Karpas-422 (cell line): ENCODE measurements around the gene PXDN. TPM values are rescaled to one million over a fixed set of nuclear protein-coding genes. Genes with fewer than 3 reads are reported as not detected.
"Not testable (repeated sequence)": the region's sequence is repeated elsewhere in the genome, so short reads cannot be mapped to it uniquely, and the experiment has no call there.

ENCODE experiments used
- DNase-seq: peaks from one replicate; pipeline ENCODE4 v3.0.0-alpha.2; 2015
- H2AFZ ChIP-seq: fragments of 200-600 bp; sonication (generic); 2 replicates; pipeline ENCODE4 v1.6.1; 2014; ENCODE audit warnings: antibody characterized with exemption, low read length, mixed read lengths
- H3K27ac ChIP-seq: fragments of 200-600 bp; sonication (generic); 2 replicates; pipeline ENCODE4 v1.5.1; 2014; ENCODE audit warnings: mild to moderate bottlenecking, low read length, moderate library complexity
- H3K27me3 ChIP-seq: fragments of 200-600 bp; sonication (generic); 2 replicates; pipeline ENCODE4 v1.6.1; 2014; ENCODE audit warnings: low read length, mixed read lengths
- H3K36me3 ChIP-seq: fragments of 200-600 bp; sonication (generic); 2 replicates; pipeline ENCODE4 v1.6.1; 2014; ENCODE audit warnings: low read length, mixed read lengths; ENCODE audit not compliant: insufficient read depth
- H3K4me1 ChIP-seq: fragments of 200-600 bp; sonication (generic); 2 replicates; pipeline ENCODE4 v1.6.1; 2014; ENCODE audit warnings: mild to moderate bottlenecking, low read length, mixed read lengths
- H3K4me2 ChIP-seq: fragments of 200-600 bp; sonication (generic); 2 replicates; pipeline ENCODE4 v1.6.1; 2014; ENCODE audit warnings: low read length, low read depth, mild to moderate bottlenecking; ENCODE audit not compliant: poor library complexity, severe bottlenecking
- H3K4me3 ChIP-seq: fragments of 200-600 bp; sonication (generic); 2 replicates; pipeline ENCODE4 v1.5.1; 2014; ENCODE audit warnings: mild to moderate bottlenecking, antibody characterized with exemption, low read length, mixed read lengths
- H3K79me2 ChIP-seq: fragments of 200-600 bp; sonication (generic); 2 replicates; pipeline ENCODE4 v1.6.1; 2014; ENCODE audit warnings: mild to moderate bottlenecking, low read length, mixed read lengths
- H3K9ac ChIP-seq: fragments of 200-600 bp; sonication (generic); 2 replicates; pipeline ENCODE4 v1.6.0; 2014; ENCODE audit warnings: low read length
- H3K9me2 ChIP-seq: fragments of 200-600 bp; sonication (generic), shearing (Covaris generic); replicated peaks from 2 replicates; pipeline ENCODE4 v1.6.0; 2014; ENCODE audit warnings: mild to moderate bottlenecking, low read length, moderate library complexity; ENCODE audit not compliant: insufficient read depth
- H3K9me3 ChIP-seq: fragments of 300-700, 200-600 bp; sonication (generic); 2 replicates; pipeline ENCODE4 v1.6.1; 2014; ENCODE audit warnings: low read length, mixed read lengths
- H4K20me1 ChIP-seq: fragments of 200-600 bp; sonication (generic); 2 replicates; pipeline ENCODE4 v1.6.1; 2014; ENCODE audit warnings: mild to moderate bottlenecking, antibody characterized with exemption, low read length, low read depth; ENCODE audit not compliant: insufficient read depth
- total RNA-seq: library from RNA; depleted of rRNA; stranded (reverse); fragments of >200 nt; shearing (Covaris generic); gene quantifications from 2 replicates; pipeline ENCODE4 v1.2.3, GENCODE V29; 2014; ENCODE audit warnings: low replicate concordance

Gene PXDN
- total RNA-seq, 1 experiment from 2014 or later: not detected

DNA sequence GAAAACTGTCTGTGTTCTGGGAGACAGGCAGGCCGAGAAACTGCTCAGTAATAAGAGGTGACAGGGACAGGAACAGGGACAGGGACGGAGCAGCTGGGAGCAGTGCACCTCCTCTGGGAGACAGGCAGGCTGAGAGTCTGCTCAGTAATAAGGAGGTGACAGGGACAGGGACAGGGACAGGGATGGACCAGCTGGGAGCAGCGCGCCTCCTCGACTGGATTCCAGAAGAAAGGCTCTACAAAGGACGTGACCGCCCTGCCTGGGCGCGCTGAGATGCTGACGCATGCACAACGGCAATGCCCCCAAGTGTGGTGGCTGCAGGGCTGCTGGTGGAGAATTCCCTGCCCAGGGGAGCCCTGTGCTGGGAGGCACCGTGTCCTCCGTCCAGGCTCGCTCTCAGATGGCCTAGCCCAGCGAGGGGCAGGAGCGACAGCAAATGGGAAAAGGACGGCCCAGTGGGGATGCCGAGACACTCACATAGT lies 44.2 kb upstream of the PXDN start:
- DNase-seq: no peak
- H3K9me2 ChIP-seq: no peaks in the 10 kb centered on the region
- no peak overlapping the region for H3K9ac ChIP-seq
- no peaks in the 10 kb centered on the region for H3K4me1 ChIP-seq
- H3K27ac ChIP-seq: no peak overlapping the region
- no peak overlapping the region for H2AFZ ChIP-seq
- no peaks in the 10 kb centered on the region for H3K36me3 ChIP-seq
- no peaks in the 10 kb centered on the region for H3K79me2 ChIP-seq
- no peak overlapping the region for H3K4me3 ChIP-seq
- no peak overlapping the region for H3K4me2 ChIP-seq
- no peaks in the 10 kb centered on the region for H3K9me3 ChIP-seq
- H3K27me3 ChIP-seq: no peaks in the 10 kb centered on the region
- H4K20me1 ChIP-seq: no peaks in the 10 kb centered on the region

DNA sequence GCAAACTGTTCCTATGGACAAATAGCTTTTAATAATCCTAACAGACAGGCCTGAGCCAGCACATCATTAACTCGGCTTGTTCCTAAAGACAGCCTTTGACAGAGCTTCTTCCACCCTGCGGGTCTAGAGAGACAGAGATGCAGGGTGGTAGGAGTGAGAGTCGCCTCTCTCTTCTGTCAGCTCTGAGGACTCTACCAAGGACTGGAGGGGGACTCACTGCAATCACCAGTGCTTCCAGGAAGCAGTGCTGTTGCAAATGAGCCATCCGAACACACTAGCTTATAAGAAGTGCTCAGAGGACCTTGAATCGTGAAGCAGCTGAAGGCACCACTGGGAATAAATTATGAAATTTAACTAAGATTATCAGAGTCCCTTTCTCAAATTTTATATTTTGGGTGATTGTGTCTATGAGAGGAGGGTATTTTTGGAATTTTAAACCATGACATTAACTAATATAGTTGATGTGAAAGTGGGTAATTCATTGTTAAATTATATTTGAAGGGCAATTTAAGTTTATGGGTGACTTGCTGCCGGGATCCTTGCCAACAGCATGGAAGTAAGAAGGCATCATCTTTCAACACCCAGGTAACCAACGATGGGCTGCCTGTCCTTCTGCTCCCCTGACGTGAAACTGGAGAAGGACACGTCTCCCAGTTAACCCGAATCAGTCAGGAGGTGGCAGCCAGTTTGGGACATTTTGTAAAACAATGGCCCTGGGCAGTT lies 43.6 kb upstream of the PXDN start:
- no peaks in the 10 kb centered on the region for H4K20me1 ChIP-seq
- no peak overlapping the region for H2AFZ ChIP-seq
- H3K9me3 ChIP-seq: no peaks in the 10 kb centered on the region
- H3K79me2 ChIP-seq: no peaks in the 10 kb centered on the region
- no peaks in the 10 kb centered on the region for H3K36me3 ChIP-seq
- H3K9me2 ChIP-seq: no peaks in the 10 kb centered on the region
- H3K27me3 ChIP-seq: no peaks in the 10 kb centered on the region
- H3K4me3 ChIP-seq: no peak overlapping the region
- no peak for DNase-seq
- H3K4me1 ChIP-seq: no peaks in the 10 kb centered on the region
- no peak overlapping the region for H3K9ac ChIP-seq
- no peak overlapping the region for H3K4me2 ChIP-seq
- H3K27ac ChIP-seq: no peak overlapping the region

DNA sequence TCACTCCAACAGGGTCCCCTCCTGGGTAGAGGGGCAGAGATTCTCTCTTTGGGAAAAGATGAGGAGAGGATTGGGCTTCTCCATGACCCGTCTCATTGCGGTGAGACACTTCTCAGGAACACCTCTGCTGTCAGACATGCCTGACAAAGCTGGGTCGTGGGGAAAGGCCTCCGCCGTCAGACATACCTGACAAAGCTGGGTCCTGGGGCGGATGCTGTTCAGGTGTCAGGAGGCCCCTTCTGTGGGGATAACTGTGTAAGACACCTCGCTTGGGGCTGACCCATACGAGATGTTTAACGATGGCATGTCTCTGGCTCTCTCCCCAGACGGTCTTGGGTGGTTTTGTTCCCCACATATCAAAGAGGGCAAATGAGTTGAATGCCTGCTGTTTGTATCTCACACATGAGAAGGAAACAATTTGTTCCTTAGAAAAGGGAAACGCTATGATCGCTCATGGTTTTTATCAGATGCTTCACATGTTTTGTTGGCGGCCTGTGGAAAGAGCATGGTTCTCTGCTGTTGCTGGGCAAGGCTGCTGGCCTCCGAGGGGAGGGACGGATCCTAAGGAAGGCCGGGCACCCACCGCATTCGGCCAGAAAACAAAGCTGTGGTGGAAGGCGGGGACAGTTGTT lies 40.8 kb upstream of the PXDN start:
- H2AFZ ChIP-seq: no peak overlapping the region
- H3K79me2 ChIP-seq: no peaks in the 10 kb centered on the region
- no peaks in the 10 kb centered on the region for H3K9me3 ChIP-seq
- H3K9ac ChIP-seq: no peak overlapping the region
- no peaks in the 10 kb centered on the region for H4K20me1 ChIP-seq
- no peaks in the 10 kb centered on the region for H3K4me1 ChIP-seq
- no peak overlapping the region for H3K4me2 ChIP-seq
- no peak for DNase-seq
- H3K36me3 ChIP-seq: no peaks in the 10 kb centered on the region
- no peak overlapping the region for H3K27ac ChIP-seq
- no peaks in the 10 kb centered on the region for H3K27me3 ChIP-seq
- H3K4me3 ChIP-seq: no peak overlapping the region
- no peaks in the 10 kb centered on the region for H3K9me2 ChIP-seq

DNA sequence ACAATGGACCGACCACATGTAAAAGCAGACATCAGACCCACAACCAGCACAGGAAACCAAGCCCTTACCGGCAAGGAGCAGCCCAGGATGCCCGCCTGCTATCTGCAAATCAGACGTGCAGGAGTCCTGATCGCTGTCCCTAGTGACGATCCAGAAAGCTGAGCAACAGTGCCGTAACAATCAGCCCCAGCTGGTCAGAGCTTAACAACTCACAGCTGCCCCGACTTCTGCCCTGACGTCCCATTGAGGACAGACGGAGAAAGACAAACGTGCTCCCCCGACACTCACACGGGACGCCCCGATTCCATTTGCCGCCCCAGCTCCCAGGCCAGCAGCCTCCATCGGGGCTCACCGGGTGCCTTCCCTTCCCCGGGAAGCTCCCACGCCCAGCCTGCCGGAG lies 39.8 kb upstream of the PXDN start:
- Histone ChIP-seq H3K4me1 (no peaks in the 10 kb centered on the region), H3K27me3 (no peaks in the 10 kb centered on the region), H3K9ac (no peak overlapping the region), H3K4me2 (no peak overlapping the region), H3K9me3 (no peaks in the 10 kb centered on the region), H3K9me2 (no peaks in the 10 kb centered on the region), H3K36me3 (no peaks in the 10 kb centered on the region), H4K20me1 (no peaks in the 10 kb centered on the region), H3K27ac (no peak overlapping the region), H2AFZ (no peak overlapping the region), H3K4me3 (no peak overlapping the region), H3K79me2 (no peaks in the 10 kb centered on the region)
- no peak for DNase-seq

DNA sequence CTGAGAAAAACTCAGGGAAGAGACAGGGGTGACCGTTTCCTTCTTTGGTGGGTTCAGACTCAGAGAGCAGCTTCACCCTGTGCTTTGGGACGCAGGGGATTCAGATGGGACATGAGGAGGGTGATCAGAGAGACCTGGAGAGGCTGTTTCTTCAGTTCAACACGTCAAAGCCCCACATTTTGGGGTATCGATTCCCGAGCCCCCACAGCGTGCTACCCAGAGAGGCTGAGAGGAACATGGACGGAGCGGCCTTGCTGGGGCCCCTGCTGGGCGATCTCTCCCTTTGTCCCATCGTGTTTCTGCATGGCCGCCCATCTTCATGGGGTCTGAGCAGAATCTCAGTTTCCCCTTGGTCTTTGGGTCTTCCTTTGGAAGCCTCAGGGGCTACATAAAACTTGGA lies 38.2 kb upstream of the PXDN start:
- Histone ChIP-seq H3K27me3 (no peaks in the 10 kb centered on the region), H2AFZ (no peak overlapping the region), H3K9me3 (no peaks in the 10 kb centered on the region), H3K4me1 (peaks cover 6% of the 10 kb centered on the region), H3K27ac (no peak overlapping the region), H3K9ac (no peak overlapping the region), H4K20me1 (no peaks in the 10 kb centered on the region), H3K9me2 (no peaks in the 10 kb centered on the region), H3K4me3 (no peak overlapping the region), H3K36me3 (no peaks in the 10 kb centered on the region), H3K4me2 (no peak overlapping the region), H3K79me2 (no peaks in the 10 kb centered on the region)
- DNase-seq: no peak

DNA sequence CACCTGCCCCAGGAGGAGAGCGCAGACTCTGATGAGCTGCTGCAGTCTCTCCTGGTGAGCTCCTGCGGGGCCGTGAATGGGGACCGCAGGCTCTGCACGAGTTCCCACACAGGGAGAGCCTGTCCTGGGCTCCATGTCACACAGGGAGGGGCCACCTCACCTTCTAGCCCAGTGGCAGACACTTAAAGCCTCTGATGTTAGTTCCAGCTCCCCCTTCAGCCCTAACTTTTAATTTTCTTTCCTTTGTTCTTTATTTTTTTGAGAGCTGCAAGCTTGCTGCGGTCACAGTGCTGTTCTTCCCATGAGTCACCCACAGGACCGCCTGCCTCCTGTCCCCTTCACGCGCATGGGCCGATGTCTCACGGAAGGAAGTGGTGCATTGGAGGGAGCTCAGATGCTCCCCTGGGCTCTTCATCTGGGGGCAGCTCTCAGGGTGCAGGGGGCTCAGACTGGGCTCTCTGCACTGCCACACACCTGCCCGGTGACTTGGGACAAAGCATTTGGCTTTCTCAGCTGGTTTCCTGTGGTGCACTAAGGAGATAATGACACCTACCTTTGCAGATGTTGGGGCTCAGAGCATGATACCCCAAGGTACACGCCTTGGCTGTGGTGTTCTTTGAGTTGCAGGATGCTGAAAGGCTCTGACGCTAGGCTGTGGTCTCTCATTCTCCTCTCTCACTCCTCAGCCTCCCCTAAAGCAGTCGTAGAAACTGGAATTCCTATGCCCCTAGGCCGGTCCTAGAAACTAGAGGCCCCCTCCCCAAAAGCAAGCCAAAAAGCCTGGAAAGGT lies 37.2 kb upstream of the PXDN start:
- Histone ChIP-seq H3K9me3 (no peaks in the 10 kb centered on the region), H3K4me1 (peaks cover 6% of the 10 kb centered on the region), H2AFZ (no peak overlapping the region), H3K9me2 (no peaks in the 10 kb centered on the region), H3K4me3 (no peak overlapping the region), H3K36me3 (no peaks in the 10 kb centered on the region), H3K27ac (no peak overlapping the region), H3K79me2 (no peaks in the 10 kb centered on the region), H3K27me3 (no peaks in the 10 kb centered on the region), H4K20me1 (no peaks in the 10 kb centered on the region), H3K9ac (no peak overlapping the region), H3K4me2 (no peak overlapping the region)
- DNase-seq: no peak

DNA sequence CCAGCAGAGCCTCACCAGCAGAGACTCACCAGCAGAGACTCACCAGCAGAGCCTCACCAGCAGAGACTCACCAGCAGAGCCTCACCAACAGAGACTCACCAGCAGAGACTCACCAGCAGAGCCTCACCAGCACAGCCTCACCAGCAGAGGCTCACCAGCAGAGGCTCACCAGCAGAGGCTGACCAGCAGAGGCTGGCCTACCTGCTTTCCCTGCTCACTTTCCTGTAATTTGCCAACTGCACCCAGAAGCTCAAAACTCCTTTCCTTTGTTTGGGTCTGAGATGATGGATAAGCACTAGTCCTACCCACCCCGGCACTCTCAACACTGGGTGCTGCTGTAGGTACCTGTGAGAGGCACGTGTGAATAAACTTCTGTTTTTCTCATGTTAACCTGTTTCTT lies 36.4 kb upstream of the PXDN start:
- H3K27me3 ChIP-seq: no peaks in the 10 kb centered on the region

DNA sequence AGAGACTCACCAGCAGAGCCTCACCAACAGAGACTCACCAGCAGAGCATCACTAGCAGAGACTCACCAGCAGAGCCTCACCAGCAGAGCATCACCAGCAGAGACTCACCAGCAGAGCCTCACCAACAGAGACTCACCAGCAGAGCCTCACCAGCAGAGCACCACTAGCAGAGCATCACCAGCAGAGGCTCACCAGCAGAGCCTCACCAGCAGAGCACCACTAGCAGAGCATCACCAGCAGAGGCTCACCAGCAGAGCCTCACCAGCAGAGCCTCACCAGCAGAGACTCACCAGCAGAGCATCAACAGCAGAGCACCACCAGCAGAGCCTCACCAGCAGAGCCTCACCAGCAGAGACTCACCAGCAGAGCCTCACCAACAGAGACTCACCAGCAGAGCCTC lies 35.7 kb upstream of the PXDN start:
- H3K27ac ChIP-seq, DNase-seq, H3K4me1 ChIP-seq, H3K9me2 ChIP-seq, H4K20me1 ChIP-seq, H3K4me2 ChIP-seq, H3K79me2 ChIP-seq, H3K9ac ChIP-seq, H3K36me3 ChIP-seq, H2AFZ ChIP-seq, H3K27me3 ChIP-seq, H3K4me3 ChIP-seq, H3K9me3 ChIP-seq: not testable (repeated sequence)

More for the DNA sequence above, 36.4 kb upstream of the PXDN start:
- H3K36me3 ChIP-seq: no peaks in the 10 kb centered on the region
- H4K20me1 ChIP-seq: no peaks in the 10 kb centered on the region
- H3K9me3 ChIP-seq: no peaks in the 10 kb centered on the region
- DNase-seq: no peak
- no peak overlapping the region for H2AFZ ChIP-seq
- H3K4me2 ChIP-seq: no peak overlapping the region
- H3K9ac ChIP-seq: no peak overlapping the region
- H3K4me1 ChIP-seq: peaks cover 6% of the 10 kb centered on the region
- H3K9me2 ChIP-seq: no peaks in the 10 kb centered on the region
- H3K4me3 ChIP-seq: no peak overlapping the region
- H3K27ac ChIP-seq: no peak overlapping the region
- H3K79me2 ChIP-seq: no peaks in the 10 kb centered on the region
